ENCODE results near the gene DCST2.

DCST2 gene
- 0.04 to 1.7 (median 0.76) reads per million in 3 experiments for total RNA-seq

DNA sequence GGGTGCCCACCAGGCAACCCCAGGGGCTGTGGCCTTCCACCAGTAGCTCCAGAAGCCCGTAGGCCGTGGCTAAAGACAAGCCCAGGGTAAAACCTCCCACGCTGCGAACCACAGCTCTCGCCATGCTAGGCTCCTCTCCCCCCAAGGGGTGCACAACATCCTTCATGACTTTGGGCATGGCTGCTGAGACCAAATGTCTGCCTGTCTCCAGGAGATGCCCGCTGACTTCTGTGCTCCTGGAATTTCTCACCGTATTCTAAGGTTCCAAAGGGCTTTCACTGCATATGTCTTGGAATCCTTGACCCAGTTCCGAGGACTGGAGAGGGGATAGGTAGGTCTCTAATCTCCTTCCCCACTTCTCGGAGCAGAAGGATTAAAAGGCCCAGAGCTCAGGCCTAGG is at the start of gene DCST2, which contains the start of gene DCST1:
TSS of gene DCST2 (minus strand) at position 258 of the 400 bp plus-strand sequence. CDS start at position 178, 80 bp downstream.
TSS of gene DCST1 (plus strand) at position 301 of the 400 bp plus-strand sequence. CDS start 213 bp downstream, outside the sequence.
- DNase-seq: no peak

DNA sequence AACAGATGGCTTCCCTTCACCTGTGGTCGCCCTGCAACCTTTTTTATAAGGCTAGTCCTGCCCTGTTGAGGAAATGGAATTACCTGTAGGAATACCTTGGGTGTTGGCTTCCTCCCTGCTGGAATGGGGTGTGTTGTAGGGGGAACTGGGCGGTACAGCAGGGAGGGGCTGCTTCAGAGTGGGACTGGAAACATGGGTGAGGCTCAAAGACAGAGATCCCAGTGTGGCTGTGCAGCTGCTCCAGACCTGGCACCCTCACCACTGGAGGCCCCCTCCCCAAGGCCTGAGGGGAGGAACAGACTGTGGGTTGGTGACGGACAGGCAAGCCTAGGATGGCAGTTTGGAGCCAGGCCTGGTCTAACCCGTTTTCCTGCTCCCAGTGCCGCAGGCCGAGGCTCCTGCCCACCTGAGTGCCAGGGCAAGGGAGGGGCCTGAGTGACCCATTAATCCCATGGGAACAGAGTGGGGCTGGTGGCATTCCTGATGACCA is 49.5 kb upstream of the DCST2 start:
- DNase-seq: no peak

DNA sequence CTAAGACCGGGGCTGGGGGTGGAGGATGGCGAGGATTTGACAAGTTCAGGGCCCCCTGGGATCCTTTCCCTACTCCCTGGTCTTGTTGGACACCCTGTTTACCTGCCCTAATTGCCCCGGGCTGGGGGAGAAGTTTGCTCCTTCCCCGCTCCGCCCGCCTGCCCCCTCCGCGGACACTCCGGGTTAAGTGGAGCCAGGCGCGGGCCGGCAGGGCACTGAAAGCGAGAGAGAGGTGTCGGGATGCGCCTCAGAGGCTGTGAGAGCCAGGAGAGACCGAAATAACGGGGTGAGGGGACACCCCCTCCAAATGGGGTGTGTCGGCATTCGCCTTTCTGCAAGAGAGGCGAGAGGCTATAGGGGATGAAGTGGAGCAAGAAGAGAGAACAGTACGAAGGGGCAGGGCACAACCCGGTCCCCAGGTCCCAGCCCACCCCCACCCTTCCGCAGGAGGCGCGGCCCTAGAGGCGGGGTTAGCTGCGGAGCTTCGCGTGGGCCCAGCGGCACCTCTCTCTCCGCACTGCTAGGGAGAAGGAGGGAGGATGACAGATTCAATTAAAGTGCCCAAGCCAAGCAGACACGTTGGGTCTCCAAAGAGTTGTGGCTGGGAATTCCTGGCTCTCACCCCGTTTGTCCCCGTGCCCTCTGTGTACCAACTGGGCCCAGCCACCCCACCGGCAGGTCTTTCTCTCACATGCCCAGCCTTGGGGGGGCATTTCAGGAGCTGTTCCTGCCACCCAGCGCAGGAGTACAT is 48.9 kb upstream of the DCST2 start:
- DNase-seq: no peak

DNA sequence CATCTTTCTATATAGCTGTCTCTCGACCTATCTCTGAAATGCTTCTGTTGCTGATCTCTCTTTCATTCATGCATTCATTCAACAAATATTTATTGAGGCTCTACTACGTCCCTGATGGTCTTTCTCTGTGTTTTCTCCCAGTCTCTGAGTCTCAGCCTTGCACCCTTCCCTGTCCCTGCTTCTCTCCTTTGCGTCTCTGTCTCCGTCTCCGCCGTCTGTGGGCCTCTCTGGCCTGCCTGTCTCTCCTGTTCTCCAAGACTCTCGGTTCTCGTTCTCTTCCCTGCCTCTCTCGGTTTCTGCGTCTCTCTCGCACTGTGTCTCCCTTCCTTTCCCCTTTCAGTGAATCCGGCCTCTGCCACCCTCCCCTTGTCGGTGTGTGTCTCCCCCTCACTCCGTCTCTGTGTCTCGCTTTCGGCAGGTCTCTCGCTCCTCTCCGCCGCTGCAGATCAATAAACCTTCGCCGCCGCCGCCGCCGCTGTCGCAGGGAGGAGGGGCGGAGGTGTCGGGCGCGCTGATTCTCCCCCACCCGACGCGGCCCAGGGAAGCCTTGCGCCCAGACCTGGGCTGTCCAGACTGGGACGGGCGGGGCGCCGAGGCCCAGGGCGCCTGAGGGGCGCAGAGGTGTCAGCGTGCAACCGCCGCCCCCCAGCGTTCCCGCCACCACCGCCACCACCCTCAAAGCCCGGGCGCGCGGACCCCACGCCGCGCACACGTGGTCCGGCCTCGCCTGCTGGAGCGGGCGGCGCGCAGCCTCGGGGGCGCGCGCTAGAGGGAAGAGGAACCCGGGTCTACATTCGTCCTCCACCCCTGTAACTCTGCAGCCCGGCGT is 48.1 kb upstream of the DCST2 start:
- no peak for DNase-seq

DNA sequence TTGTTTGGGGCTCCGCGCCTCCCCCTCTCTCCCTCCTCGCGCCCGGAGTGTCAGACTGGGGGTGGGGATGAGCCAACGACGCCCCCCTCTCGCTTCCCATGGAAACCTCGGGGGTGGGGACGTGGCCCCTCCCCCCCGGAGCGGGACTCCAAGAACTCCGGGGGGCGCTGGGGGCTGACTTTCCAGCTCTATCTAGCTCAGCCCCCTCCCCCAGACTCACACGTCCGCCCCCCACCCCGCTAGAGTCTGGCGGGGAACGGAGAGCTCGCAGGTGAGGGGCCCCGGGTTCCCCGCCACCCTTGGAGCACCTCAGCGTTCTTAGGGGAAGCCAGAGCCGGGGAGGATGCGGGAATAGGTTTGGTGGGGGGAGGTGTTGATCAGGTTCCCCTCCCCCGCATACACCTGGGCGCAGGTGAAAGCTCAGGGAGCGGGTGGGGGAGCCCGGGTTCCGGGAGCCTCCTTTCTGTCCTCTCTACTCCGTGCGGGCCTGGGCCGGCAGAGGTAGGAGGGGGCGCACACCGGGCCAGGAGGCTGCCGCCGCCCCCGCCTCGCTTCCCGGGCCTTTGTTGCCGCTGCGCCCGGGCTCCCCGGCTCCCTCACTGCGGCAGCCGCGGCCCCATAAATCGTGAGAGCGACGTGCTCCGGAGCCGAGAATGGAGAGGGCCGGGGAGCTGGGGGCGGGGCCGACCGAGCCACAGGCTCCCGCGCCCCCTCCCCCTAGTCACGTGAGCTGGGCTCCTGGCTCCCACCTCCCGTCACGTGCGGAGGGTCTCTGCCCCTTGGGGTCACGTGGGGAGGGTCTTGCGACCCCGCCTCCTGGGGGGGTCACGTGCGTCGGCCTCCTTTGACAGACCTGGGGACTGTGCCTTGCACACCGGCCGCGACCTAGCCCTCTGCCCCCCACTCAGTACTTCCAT is 47.0 kb upstream of the DCST2 start:
- DNase-seq: no peak

DNA sequence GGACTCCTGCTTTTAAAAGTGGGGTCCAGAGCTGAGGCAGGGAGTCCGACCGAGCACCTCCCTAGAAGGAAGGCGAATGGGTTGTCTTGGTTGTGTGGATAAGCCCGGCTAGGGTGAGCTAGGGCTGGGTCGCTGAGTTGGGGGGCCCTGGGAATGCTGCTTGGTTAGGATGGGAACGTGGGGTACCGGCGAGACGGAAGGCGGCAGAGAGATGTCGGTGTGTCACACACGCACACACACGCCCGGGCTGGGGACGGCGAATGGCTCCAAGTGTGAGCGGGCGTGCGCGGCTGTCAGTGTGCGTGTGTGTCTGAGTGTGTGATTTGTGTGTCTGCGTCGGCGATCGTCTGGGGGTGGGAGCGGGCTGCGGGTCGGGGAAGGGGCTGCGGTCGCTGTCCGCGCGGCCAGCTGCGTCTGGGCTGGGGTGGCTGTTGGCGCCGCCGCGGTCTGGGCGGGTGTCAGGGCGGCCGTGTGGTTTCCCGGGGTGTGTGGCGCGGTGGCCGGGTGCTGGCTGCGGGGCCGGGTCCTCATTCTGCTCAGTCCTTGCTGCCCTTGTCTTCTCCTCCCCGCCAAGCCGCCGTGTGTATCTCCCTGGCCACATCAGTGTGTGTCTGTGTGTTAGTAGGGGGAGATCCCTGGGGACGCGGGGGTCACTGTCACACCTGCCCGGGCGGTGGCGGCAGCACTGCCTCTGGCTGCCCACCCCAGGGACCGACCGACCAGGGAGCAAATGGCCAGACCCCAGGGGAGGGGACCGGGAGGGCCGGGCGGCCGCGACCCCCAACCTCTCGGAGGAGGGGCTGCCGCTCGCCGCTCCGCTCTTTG is 46.1 kb upstream of the DCST2 start:
- DNase-seq: no peak

DNA sequence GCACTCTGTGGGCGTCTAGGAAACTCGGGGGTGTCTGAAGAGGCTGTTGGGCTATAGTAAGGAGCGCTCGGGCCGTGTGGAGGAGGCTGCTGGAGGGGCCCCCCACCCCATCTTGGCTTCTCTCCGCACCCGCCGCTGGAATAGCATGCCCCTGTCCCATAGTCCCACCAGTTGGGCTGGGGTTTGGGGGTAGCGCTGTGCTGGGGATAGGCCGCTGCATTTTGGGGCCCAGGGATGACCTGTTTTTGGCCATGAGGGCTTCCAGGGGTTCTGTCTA is 45.6 kb upstream of the DCST2 start:
- no peak for DNase-seq

DNA sequence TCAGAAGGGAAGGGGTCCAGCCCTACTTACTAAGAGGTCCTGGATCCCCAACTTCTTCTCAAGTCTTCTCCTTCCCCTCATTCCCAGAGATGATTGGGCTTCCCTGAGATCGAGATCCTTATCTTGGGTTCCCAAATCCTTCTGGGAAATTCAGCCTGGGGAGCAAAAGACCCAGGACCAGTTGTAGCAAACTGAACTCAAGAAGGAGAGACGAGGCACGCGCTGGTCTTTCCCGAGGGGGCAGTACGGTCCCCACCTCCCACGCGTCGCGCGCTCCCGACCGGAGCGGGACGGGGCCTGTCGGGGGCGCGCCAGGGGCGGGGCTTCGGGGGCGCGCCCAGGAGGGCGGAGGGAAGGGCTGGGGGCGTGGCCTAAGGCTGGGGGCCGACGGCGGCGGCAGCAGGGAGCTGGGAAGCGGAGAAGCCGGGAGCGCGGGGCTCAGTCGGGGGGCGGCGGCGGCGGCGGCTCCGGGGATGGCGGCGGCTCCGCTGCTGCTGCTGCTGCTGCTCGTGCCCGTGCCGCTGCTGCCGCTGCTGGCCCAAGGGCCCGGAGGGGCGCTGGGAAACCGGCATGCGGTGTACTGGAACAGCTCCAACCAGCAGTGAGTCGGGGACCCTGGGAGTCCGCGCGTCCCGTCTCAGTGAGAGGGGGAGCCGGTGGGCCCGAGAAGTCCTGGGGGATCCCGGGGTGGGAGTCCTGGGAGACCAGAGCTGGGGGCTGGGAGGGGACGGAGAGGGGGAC is 45.1 kb upstream of the DCST2 start, which contains the start of gene EFNA3:
TSS of gene EFNA3 (plus strand) at position 369 of the 741 bp plus-strand sequence. CDS start at position 474, 105 bp downstream.
- DNase-seq: peak; percentile 42

DNA sequence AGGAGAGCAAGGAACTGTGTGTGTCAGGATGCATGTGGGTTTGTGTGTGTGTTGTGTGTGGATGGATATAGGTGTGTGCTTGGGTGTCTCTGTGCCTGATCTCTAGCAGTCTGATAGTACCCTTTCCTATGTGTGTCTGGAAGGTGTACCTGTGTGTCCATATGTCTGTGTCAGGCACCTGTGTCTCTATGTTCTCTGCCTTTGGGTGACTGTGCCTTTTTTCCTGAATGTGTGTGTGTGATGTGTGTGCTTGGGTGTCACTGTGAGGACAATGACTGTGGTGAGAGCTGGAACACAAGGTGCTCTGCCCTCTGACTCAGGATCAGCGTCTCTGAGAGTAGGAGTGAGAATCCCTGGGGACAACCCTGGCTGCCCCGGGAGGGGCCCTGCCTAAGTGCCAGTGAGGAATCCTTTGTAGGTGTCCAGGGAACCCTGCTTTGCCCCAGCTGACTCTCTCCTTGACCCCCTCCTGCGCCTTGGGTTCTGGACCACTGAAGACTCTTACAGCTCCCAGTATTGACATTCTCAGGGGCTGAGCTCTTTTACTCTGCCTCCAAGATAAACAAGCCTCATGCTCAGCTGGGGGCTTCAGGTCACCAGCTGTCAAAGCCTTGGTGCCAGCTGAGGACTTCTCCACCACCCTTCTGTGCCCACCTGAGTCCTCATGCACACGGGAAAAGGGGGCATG is 44.3 kb upstream of the DCST2 start:
- no peak for DNase-seq

DNA sequence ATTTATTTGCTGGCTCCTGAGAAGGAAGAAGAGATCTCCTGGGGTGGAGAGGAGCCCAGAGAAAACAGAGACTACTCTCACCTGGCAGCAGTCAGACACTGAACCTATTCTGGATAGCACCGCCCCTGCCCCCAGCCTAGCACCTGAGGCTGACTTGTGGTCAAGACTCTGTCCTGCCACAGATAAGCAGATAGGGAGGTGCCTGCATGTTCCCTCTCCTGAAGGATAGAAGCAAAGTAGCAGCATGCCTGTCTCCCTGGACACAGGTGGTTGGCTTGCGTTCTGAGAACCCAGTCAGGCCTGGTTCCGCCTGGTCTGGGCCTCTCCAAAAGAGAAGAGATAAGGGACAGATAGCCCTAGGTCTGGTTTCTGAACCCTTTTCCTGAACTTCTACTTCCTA is 43.8 kb upstream of the DCST2 start:
- DNase-seq: no peak

DNA sequence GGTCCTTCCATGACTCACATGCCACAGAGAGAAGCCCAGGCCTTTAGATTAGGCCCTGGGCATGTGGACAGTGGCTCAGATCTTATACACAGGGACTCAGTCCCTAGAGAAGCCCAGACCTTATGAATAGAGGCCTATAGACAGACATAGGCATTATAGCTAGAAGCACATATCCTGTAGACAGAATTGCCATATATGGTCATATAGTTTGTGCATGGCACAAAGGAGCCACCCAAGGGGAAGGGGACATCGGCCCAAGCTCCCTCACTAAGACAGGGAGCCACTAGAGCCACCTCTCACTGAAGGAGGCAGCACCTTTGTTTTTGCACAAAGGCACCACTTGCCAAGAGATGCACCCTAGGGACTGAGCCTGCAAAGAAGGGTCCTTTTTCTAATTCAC is 42.8 kb upstream of the DCST2 start:
- DNase-seq: no peak

DNA sequence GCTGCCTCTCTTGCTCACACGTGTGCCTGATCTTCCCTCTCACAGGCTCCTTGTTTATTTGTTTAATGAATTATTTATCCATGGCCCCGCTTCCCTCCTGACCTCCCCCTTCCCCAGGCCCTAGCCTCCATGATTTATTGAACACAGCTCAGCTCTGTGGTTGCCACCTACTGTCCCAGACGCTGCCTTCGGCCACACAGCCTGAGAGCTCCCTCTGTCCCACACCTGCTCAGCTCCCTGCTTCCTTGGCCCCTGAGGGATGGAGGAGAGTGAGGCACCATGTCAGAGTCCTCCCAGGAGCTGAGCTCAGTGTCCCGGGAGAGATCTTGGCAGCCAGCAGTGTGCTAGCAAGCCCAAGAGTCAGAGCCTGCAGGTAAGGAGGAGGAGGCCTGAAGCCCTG is 42.0 kb upstream of the DCST2 start:
- no peak for DNase-seq

DNA sequence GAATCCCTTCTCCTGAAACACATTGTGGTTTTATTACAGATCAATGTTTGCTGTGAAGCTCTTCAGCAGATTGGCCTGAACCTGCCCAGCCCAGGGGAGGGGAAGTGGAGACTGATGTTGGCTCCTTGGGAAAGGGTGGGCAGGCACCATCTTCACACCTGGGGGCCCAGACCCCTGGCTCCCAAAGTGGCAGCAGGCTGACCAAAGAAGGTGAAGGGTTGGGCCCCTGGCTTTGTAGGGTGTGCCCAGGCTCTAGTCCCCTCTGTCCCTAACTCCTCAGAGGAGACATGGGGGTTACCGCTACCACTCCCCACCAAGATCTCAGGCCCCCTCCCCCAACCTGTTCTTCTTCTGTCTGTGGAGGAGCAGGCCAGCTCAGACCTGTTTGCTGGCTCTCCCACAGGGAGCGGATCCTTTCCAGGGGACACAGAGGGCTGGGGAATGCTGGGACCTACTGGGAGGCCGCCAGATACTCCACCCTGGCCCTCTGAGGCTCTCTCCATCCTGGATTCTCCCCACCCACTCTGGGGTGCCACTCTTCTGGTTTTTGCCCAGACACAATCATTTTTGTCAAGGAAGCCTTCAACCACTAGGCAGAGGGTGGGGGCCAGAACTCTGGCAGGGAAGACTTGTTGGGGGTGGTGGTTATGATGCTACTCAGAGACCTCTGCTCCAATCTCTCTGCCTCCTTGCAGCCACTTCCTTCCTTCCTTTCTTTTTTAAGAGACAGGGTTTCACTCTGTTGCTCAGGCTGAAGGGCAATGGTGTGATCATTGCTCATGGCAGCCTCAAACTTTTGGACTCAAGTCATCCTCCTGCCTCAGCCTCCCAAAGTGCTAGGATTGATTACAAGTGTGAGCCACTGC is 40.0 kb upstream of the DCST2 start:
- DNase-seq: no peak

DNA sequence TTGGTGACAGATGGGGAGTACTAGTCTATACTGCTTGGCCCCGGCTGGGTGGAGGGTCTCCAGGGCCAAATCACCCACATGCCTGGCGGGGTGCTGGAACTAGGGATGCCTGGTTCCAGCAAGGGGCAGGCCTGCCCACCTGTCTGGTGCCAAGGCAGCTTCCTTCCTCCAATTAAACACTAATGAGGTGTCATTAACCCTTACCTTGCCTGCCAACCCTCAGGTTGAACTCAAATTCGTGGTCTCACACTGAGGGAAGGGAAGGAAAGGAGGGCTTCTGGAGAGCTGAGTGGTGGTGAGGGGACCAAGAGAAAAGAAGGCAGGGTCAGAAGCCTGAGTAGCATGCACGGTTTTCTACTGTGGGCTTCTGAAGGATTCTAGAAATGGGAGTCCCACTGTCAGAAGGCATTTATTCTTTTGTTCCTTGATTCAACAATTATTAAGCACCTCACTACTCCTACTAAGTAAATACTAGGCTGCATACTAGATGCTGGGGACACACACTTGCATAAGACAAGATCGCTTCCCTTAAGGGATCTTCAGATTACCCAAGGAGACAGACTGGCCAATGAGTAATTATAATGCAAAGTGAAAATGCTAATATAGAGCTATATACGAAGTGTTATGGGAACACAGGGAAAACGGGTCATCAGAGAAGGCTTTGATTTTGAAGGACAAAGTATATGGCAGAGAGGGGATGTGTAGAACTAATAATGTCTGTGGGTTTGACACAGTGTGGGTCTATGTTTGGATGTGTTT is 39.1 kb upstream of the DCST2 start:
- no peak for DNase-seq

DNA sequence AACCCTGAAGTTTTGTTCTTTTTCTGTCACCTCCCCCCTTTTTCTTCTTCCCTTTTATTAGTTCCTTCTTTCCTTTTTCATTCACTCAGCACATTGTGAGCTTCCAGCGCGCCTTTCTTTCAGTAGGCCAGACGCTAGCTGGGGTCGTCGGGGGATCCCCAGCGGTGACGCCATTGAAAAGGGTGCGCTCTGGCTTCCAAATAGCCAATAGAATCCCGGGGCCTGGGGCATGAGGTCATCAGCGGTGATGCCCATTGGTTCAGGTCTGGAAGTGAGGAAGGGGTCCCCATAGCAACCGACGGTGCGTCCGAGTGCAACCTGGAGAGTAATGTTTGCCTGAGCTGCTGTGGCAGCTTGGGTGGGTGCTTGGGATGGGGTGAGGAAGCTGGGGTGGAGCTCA is 38.1 kb upstream of the DCST2 start:
- DNase-seq: no peak

DNA sequence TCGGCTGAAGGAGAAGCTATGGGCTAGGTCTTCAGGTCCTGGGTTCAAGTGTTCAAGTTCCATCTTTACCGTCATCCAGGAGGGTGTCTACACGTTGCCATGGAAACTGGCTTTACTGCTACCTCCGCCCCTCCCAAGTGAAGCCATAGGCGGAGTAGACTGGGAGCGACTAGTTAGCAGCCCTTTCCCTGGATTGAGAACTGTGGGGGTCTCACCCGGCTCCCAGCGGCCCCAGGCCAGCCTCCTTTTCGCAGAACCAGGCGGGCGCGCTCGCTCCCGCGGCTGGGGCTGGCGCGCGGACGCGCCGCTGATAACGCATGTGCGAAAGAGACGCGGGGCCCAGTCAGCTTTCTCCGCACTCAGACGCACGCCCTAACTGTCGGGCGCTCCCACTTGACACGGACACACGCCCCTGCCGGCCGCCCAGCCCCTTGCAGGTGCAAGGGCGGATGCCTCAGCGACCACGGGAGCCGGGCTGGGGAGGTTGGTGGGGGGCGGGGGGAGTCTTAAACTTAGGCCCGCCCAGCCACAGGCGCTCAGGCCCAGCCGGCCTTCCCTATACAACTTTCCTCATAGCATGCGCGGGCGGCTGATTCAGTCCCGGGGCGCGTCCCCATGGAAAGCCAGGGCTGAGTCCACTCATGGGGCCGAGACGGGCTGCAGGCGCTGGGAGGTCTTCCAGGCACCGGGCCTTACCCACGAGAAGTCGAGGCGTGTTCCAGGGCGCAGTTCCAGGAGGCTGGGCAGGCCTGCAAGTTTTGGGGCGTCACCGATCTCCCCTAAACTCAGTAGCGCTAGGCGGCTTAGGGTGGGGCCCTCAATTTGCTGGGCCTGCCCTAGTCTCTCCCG is 37.4 kb upstream of the DCST2 start:
- DNase-seq: peak; percentile 75

DNA sequence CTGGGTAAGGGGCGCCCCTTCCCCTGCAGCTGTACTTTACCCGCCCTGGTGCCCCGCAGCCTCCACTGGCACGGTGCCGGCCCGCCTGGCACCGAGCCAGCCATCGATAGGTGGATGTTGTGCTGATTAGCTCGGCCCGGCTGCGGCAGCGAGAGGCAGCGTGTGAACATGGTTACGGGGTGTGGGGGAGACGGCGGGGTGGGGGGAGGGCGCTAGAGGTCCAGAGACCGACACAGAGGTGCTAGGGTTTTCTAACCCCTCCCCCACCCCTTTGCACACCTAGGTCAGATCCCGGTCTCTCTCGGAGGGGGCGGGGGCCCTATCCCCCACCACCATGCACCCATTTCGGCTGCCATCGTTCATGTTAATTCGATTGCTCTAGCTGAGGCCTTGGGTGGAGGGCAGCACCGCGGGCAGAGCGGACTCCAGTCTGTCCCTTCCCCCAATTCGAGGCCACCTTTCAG is 36.6 kb upstream of the DCST2 start:
- no peak for DNase-seq

Measured in central memory CD4-positive, alpha-beta T cell (primary cell).